Daoy (cell line): Measurements from ENCODE around the gene NPR3. TPM values are rescaled to one million over a fixed set of nuclear protein-coding genes. Genes with fewer than 3 reads are reported as not detected.
A peak's percentile ranks its signal among the peaks of the same experiment; 100 is the strongest.
"Not testable (repeated sequence)": the region's sequence is repeated elsewhere in the genome, so short reads cannot be mapped to it uniquely, and the experiment has no call there.

Experiments used
- DNase-seq: peaks from one replicate; pipeline ENCODE4 v3.0.0-alpha.2; 2015; ENCODE audit warnings: low read depth
- total RNA-seq: library from RNA; depleted of rRNA; stranded (reverse); fragments of >200 nt; shearing (Covaris generic); gene quantifications from 2 replicates; pipeline ENCODE4 v1.2.3, GENCODE V29; 2014

NPR3 gene
- total RNA-seq, 1 experiment from 2014 or later = 0.86 TPM

DNA sequence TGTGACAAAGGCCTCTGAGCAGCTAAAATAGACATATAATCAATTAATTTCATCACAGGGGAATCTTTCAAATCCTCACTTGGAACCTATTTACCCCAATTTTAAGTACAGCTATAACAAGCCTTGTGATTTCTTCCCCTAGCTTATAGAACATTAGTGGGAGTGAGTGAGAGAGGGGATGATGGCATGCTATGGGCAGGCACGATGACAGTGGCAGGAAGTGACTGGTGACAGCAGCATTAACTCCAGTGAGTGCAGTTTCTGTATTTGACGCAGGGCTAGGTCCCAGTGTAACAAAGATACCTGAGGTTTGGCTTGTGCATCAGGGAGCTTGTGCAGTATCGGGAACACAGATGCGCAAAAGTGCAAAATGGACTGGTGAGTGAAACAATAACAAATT, 54.1 kb downstream of the NPR3 start:
- DNase-seq = no peak

DNA sequence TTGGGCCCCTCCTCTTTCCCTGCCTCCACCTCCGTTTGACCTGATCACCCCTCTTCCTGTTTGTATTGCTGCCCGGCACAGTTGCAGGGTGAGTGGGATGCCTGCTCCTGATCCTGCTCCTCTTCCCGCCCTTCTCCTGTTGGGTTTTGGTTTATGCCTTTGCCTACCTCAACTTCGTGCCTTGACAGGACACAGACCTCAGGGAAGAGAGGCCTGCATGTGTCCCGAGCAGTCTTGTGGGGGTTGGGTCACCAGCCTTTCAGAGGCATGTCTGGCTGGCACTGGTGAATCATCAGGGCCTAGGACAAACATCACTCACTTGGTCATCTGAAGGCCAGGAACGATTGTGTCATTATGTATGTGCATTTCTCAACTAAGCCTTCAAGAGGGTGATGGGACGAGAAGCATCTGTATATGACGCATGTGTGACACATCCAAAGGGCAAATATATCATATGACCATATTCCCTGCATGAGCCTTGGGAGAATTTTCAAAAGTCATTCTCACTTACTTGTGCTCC, 56.9 kb downstream of the NPR3 start:
- DNase-seq = peak; percentile 58

DNA sequence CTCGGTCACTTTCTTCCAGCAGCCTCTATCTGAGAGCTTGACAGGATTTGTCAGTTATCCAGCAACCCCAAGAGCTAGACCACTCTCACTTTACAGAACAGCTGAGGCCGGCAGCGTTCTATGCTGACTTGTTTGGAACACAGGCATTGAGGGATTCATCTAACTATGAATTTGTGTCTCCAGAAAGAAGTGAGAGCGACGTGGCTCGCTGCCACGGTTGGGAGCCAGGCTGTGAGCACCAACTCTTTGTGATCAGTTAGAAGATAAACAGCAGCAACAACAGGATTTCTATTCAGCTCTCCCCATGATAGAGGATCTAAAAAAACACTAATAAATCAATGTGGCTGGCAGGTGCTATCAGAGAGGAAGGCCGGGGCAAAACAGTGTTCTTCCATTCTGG, 58.6 kb downstream of the NPR3 start:
- no peak for DNase-seq

DNA sequence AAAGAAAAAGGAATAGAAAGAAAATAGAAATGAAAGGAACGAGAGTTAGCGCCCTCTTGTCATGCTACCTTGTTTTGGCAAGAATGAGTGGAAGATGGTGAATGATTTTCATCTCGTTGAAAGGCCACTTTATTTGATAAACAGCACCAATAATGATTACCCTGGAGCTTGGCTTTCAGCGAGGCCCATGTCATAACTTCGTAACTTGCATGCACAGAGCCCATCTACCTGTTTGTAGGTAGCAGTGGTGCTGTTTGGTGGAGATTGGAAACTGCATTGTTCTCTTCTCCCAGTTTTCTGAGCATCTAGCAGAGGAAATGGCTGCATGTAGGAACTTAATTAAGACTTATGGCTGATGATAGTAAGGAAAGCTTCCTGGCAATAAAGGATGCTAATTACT, 59.3 kb downstream of the NPR3 start:
- no peak for DNase-seq

DNA sequence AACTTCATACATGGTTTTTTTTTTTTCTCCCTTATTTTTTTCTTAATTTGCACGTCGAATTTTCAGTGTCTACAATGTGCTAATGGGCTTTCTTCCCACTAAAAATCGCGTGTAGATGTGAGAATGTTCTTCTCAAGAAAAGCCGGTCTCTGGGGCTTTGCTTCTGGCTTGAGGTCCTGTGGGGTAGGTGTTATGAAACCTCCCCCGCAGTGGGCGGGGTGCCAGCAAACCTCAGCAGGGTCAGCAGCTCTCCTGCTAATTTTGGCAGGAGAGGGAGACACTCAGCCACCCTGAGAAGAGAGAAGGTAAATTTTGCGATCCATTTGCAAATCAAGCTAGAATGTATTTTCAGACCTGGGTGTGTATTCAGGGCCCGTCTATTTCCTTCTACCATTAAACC, 59.9 kb downstream of the NPR3 start:
- DNase-seq = no peak

DNA sequence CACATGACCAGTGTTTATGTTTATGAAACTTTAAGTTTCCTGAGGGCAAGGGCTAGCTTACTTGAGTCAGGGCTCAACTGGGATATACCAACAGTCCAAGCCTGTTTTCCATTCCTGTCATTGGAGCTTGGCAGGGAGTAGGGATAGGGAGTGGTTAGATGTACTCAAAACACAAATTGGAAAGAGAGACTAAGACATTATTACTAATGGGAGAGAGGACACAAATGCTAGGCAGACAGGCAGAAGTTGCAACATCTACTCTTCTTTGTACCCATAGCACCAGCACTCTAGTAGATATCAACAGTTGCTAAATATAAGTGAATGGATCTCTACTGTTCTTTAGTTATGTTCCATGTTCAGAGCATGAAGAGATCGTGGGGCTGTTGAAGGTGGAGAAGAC, 62.8 kb downstream of the NPR3 start:
- DNase-seq = no peak

DNA sequence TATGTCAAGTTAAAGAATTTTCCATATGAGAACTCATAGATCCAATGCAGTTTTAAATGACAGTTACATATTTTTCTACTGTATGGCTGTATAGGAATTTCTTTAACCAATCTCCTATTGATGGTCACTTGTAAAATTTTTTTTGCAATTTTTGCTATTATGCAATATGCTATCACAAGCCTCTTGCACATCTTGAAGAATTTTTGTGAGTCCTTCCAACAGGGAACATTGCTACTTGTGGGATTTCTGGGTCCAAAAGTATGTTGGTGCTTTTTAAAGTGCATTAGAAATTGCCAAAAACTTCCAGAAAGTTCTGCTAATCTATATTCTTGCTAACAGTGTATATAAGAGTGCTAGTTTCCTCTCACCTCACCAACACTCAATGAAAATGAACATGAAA, 65.1 kb downstream of the NPR3 start:
- DNase-seq = no peak

DNA sequence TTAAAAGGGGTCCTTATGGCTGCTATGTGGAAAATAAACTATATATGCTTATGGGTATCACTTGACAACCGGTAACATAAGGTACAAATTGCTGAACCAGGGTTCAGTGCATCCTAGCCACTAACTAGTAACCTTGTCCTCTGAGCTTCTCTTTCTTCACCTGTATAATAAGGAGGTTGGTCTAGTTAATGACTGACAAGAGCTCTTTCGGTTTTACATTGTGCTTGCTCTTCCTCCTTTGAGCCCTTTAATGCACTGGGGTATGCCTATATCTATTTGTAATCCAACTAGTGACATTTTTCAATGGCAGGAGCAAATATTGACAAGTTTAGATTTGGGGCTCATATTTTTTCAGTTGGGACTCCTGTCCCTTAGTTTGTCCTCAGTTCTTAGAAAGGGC, 66.1 kb downstream of the NPR3 start:
- DNase-seq = no peak

DNA sequence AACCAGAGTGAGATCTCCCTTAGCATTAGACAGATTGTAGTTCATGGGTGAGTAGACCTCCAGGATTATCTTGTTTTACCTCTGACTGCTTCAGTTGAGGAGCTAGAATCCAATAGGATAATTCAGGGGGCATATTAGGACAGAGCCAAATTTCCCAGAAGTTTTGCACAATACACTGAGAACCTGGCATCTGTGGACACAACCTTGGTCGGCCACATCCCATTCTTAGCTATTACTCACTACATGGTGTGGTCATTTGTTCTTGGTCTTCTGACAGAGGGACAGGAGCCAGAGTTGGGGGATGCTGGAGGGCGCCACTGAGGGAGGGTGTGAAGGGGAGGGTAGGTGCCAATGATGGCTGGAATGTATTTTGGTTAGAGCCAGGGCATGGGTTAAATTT, 66.6 kb downstream of the NPR3 start:
- no peak for DNase-seq

DNA sequence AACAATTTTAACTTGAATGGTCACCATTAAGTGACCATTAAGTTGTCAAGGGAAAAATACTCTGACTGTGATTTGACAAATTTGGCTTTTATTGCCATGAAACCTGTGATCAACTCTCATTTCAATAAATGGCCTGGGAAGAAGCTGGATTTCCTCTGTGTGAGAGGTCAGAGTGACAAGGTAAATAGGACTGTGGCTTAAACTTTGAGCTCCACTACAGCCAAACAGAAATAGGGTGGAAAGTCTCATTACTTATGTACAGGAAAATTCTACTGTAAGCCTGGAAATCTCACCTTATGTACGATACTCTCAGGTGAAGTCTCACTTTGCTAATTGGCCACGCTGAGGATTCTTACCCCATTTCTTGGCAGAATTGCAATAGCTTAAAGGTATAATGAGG, 67.3 kb downstream of the NPR3 start:
- DNase-seq = no peak

DNA sequence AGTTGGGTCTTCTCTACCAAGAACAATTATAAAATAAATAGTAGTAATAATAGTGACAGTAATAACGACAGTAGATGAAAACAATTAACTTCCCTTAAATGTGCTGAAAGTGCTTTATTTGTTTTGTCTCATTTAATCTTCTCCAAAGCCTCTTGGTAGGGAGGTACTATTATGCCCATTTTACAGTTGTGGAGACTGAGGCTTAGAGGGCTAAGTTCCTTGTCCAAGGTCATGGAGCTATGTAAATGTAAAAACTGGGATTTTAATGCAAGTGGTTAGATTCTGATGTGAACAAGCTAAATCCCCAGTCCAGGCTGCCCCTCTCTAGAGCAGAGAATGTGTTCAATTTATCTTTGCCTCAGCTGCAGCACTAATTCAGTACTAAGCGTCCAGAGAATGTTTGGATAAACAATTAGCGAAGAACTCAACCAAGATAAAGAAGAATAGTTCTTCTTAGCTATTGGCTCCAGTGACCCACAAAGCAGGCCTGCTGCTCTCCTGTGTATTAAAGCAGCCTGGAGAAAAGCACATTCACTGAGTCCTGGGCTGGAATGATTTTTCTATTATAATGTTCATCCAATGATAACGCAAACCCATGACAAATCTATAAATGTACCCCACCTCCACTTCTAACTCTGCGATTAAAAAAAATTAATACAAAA, 68.8 kb downstream of the NPR3 start:
- no peak for DNase-seq

DNA sequence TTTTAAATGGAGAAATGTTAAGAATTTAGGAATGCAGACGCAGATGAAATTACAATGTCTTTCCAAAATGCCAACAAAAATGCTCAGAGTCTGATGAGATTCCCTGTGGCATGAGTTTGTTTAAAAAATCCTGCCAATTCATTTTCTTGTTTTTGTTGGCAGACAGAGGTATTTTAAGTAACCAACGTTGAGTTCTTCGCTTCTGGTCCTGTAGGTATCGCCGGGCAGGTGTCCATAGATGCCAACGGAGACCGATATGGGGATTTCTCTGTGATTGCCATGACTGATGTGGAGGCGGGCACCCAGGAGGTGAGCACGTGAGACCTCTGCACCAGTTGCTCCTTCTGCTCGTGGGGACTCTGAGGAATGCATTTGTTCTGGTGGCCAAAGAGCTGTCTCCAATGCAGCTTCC, 69.4 kb downstream of the NPR3 start:
- no peak for DNase-seq

DNA sequence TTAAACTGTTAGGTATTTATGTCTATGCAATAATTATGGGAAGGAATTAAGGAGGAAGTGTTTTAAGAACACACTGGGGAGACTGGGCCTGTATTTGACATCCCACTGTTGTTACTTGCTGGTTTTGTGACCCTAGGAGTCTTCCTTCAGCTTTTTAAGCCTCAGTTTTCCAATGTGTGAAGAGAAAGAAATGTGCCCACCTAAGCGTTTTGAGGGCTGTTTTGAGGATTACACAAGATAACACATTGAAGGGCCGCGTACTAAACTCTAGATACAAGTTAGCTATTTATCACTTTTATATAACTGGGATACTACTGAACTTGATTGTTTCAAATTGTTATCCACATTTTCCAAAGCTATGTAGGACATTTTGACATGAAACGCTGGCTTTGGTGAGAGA, 72.5 kb downstream of the NPR3 start:
- no peak for DNase-seq

DNA sequence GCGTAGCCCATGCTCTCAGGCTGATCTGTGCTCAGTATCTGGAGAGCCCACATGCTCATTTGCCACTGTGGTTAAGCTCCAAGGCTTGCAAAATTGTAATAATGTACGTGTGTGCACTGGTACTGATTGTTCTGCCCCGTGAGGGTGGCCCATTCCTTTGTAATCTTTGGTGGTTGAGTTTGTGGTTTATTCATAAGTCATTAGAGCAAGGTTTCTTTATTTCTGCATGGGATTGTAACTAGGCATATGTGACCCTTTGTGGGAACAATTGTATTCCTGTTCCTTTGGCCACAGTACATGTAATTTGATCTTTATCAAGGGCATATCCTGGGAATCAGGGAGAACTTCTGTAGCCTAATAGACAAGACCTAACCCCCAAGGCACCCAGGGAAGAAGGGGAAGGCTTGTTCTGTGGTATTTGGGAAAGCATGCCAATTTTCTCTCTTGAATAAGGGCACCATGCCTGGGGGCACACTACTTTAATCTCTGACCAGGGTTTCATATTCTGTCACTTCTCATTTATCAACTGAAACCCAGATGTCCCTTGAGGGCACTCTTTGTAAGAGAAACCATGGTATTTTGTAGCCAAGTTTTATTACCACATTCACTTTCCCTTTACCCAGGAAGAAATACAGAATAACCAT, 74.6 kb downstream of the NPR3 start:
- peak; percentile 43 for DNase-seq

DNA sequence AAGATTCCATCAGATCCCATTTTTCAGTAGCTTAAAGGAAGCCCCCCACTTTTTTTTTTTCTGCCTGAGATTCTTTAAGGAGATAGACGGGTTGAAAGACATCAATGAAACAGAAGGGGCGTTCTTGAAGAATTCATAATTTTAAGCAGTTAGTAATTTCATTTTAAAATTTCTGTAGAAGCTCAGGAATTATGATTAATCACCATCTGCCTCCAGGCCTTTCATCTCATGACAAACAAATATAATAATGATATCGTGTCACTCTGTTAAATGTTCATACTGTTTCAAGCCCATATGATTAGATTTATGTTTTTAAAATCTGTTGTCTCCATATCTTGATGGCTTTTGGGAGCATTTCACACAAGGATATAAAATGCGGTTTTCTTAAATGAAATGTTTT, 75.2 kb downstream of the NPR3 start:
- DNase-seq = no peak

DNA sequence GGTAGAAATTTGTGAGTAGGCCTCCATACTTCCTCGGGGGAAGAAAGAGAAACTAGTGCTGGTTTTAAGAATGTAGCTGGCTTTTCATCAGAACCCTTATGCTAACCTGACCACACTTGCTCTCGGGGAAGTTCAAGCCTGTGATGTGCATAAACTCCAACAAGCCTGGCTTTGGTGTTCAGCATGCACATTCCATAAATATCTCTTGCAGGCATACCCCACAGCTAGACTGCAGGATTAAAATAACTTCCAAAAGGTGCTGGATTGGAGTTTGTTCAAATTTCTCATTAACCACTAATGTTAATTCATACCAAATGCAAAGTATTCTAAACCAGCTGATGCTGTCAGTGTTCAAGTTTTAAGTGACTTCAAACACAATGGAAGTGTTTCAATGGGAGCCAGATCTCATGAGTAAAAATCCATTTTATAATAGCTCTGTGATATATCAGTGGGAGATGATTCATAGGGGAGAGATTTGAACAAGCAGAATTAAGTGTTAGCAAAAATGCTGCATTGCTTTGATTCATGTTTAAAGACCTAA, 79.4 kb downstream of the NPR3 start:
- DNase-seq = no peak

DNA sequence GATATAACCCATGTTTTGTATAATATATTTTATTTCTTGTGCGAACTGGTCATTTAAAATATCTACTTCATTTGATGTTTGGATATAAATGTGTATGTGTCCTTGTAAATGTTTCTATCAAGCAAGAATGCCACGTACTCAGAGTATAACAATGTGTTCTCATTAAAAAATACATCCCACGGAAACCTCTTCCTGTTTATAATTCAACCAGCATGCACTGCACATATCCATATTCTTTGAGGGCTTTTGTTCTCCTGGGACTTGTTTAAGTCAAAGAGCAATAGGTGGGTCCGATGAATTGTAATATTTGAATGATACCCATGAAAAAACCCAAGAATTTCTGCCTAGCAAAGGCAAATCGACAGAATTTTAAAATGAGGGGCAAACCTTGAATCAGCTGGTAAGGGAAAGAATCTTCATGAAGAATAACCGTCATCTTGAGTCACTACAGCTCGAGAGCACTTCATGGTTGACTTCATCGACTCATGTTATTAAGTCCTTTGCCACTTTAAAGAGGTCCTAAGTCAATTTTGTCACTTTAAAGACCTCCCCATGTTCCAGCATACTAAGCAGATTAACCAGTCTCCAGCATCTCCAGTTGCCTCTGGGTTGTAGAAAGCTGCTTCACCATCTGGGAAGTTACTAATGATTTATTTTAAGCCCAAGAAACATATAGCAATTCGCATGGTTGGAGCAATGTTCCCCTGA, 80.6 kb downstream of the NPR3 start:
- no peak for DNase-seq

DNA sequence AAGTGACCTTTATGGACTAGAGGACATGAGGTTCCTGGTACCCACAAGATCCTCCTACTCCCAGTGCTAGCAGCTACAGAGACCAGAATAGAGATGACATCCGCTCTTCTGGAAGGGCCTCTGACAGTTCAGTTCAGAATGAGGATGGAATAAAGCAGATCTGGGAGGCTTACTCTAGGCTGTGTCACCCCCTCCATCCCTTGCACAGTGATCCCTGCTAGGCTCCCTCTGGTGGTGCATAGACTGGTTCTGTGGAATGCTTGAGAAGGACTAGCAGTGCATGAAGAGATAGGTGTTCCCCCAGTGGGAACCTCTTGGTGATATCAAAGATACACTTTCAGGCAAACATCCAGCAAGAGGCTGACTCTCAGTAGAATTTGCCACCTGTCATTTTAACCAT, 83.0 kb downstream of the NPR3 start:
- no peak for DNase-seq

DNA sequence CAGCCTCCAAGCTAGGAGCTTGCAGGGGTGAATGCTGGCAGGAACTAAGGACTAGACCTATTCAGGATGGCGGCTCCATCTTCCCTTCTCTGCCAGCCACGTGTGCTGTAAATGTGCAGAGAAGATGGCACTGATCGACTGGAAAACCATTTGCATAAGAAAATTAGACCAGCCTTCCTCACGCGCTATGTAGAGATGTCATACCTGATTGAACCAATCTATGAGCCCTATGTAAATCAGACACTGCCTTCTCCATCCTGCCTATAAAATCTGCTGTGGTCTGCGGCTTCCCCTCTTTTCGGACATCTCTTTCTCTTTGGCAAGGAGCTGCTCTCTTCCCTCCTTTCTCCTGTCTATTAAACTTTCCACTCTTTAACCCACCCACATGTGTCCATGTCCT, 91.6 kb downstream of the NPR3 start:
- DNase-seq = no peak

DNA sequence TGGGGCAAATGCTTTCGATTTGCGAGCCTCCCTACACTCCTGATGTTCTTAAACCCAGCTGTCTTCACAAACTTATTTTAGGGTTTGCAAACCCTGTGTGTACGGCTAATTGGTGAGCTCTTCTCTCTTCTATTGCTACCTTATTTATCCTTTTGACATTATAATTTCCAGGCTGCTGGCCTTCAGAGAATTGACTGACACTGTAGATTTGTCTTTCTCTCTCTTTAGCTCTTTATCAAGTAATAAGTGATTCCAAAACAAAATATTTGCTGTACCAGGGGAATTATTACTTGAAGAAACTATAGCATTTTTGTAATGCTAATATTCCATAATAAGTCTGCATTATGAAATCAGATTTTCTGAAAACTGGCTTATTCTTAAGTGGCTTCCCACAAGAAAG, 92.5 kb downstream of the NPR3 start:
- DNase-seq = no peak

DNA sequence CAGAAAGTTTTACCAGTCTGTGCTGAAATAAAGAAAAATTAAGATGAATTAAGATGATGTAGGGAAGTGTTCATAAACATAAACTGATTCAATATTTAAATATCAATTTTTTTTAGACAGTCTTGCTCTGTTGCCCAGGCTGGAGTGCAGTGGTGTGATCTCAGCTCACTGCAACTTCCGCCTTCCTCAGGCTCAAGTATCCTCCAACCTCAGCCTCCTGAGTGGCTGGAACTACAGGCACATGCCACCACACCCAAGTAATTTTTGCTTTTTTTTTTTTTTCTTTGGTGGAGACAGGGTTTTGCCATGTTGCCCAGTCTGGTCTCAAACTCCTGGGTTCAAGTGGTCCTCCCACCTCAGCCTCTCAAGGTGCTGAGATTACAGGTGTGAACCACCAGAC, 94.3 kb downstream of the NPR3 start:
- not testable (repeated sequence) for DNase-seq

DNA sequence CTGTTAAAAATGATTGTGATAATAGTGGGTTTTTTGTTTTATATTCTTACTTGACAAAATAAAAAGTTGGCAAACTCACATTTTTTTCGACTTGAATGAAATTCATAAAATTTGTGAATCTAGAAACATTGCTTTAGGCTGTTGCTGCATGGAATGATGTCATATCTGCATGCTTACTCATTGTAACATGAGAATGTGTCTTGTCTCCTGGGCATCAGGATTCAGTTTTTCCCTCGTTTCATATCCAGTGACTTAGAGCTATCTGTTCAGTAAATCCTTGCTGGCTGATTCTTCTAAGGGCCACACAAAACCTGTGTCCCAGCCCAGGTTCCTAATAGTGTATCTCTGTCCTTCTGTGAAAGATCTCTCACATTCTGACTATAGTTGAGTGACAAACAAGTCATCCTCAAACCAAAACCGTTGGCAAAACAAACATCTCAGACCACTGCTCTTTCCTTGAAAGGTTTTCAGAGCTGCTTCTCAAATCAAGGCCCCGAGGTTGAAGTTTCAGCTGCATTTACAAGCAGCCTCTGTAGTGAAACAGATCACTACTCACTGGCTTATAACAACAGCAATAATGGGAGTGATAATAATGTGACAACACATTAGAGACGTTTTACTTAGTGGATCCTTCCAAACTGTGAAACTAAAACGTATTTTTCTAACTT, 95.0 kb downstream of the NPR3 start:
- DNase-seq = peak; percentile 11
